Loucy (cell line): ENCODE data around the gene METRNL.

ENCODE experiments used
- H2AFZ ChIP-seq: fragments of 200-600 bp; sonication (generic); 2 replicates; pipeline ENCODE4 v1.6.0; 2016; ENCODE audit warnings: antibody characterized with exemption, mild to moderate bottlenecking, low read length, moderate library complexity
- H3F3A ChIP-seq: fragments of 200-600 bp; 2 replicates; pipeline ENCODE4 v1.6.0; 2016; ENCODE audit warnings: antibody characterized with exemption, low read depth, mild to moderate bottlenecking
- H3K27me3 ChIP-seq: fragments of 200-600 bp; sonication (generic); 2 replicates; pipeline ENCODE4 v1.6.1; 2014; ENCODE audit warnings: low read length, mild to moderate bottlenecking; ENCODE audit not compliant: insufficient read depth, poor library complexity, severe bottlenecking
- H3K36me3 ChIP-seq: fragments of 200-600 bp; sonication (generic); 2 replicates; pipeline ENCODE4 v1.6.1; 2016; ENCODE audit warnings: low read length; ENCODE audit not compliant: insufficient read depth
- H3K4me1 ChIP-seq: fragments of 200-600 bp; sonication (generic); 2 replicates; pipeline ENCODE4 v1.5.1; 2014; ENCODE audit warnings: low read length, mild to moderate bottlenecking; ENCODE audit not compliant: insufficient read depth, poor library complexity, severe bottlenecking
- H3K4me2 ChIP-seq: fragments of 200-600 bp; sonication (generic); 2 replicates; pipeline ENCODE4 v1.6.0; 2014; ENCODE audit warnings: antibody characterized with exemption, low read length, low read depth, mild to moderate bottlenecking; ENCODE audit not compliant: poor library complexity, severe bottlenecking
- H3K4me3 ChIP-seq: fragments of 200-600 bp; sonication (generic); 2 replicates; pipeline ENCODE4 v1.5.1; 2014; ENCODE audit warnings: low read length, mild to moderate bottlenecking, mixed read lengths; ENCODE audit not compliant: poor library complexity, severe bottlenecking
- H3K79me2 ChIP-seq: fragments of 200-600 bp; sonication (generic); 2 replicates; pipeline ENCODE4 v1.6.1; 2014; ENCODE audit warnings: low read length; ENCODE audit not compliant: insufficient read depth
- H3K9ac ChIP-seq: fragments of 200-600 bp; sonication (generic); 2 replicates; pipeline ENCODE4 v1.6.0; 2014; ENCODE audit warnings: mild to moderate bottlenecking, low read depth, low read length, moderate library complexity; ENCODE audit not compliant: poor library complexity, severe bottlenecking
- H3K9me2 ChIP-seq: fragments of 200-600 bp; sonication (generic); replicated peaks from 2 replicates; pipeline ENCODE4 v1.6.1; 2016; ENCODE audit warnings: low read depth, low read length, mixed read lengths
- H3K9me3 ChIP-seq: fragments of 200-600 bp; sonication (generic); 2 replicates; pipeline ENCODE4 v1.6.1; 2014; ENCODE audit warnings: mild to moderate bottlenecking, antibody characterized with exemption, low read length, low read depth; ENCODE audit not compliant: insufficient read depth
- H4K20me1 ChIP-seq: fragments of 200-600 bp; sonication (generic); 2 replicates; pipeline ENCODE4 v1.6.0; 2014; ENCODE audit warnings: antibody characterized with exemption, low read length, mild to moderate bottlenecking; ENCODE audit not compliant: insufficient read depth, poor library complexity, severe bottlenecking
- CTCF ChIP-seq: fragments of 200-600 bp; sonication (generic); conservative IDR thresholded peaks from 2 replicates; pipeline ENCODE4 v1.5.1; 2014; ENCODE audit warnings: mild to moderate bottlenecking, antibody characterized with exemption, low read length
- EZH2phosphoT487 ChIP-seq: fragments of 200-600 bp; IDR thresholded peaks from 2 replicates; pipeline ENCODE4 v1.6.1; 2018; ENCODE audit warnings: antibody characterized with exemption, mild to moderate bottlenecking, moderate library complexity, borderline replicate concordance

The METRNL gene

GRCh38 chr17:83082909-83083367 lies 3.5 kb downstream of the METRNL start:
- H3K4me1 ChIP-seq = peaks cover 38% of the 10 kb centered on the region
- H4K20me1 ChIP-seq = peaks cover 8% of the 10 kb centered on the region
- H3F3A ChIP-seq = peaks cover 8% of the 10 kb centered on the region; the same call in 1 of the 2 replicates
- H3K4me2 ChIP-seq = peak overlapping the region; percentile 56
- H3K9me3 ChIP-seq = no peaks in the 10 kb centered on the region
- H3K9me2 ChIP-seq = no peaks in the 10 kb centered on the region
- peak overlapping the region; percentile 20 for H3K9ac ChIP-seq
- no peak overlapping the region for H2AFZ ChIP-seq
- no peaks in the 10 kb centered on the region for H3K36me3 ChIP-seq
- H3K4me3 ChIP-seq = peak overlapping the region; percentile 25
- H3K27me3 ChIP-seq = no peaks in the 10 kb centered on the region
- TF ChIP-seq EZH2phosphoT487 (no peak), CTCF (no peak)
- H3K79me2 ChIP-seq = 0 out of 2 replicates have a peak, but pooled peaks cover 4% of the 10 kb centered on the region

- H3F3A ChIP-seq = peaks cover 8% of the 10 kb centered on the region; the same call in 1 of the 2 replicates
- peaks cover 38% of the 10 kb centered on the region for H3K4me1 ChIP-seq
- no peaks in the 10 kb centered on the region for H3K36me3 ChIP-seq
- peak overlapping the region; percentile 56 for H3K4me2 ChIP-seq
- no peak overlapping the region for H2AFZ ChIP-seq
- peak overlapping the region; percentile 25 for H3K4me3 ChIP-seq
- H4K20me1 ChIP-seq = peaks cover 8% of the 10 kb centered on the region
- H3K27me3 ChIP-seq = no peaks in the 10 kb centered on the region
- H3K9ac ChIP-seq = peak overlapping the region; percentile 20
- 0 out of 2 replicates have a peak, but pooled peaks cover 4% of the 10 kb centered on the region for H3K79me2 ChIP-seq
- no peaks in the 10 kb centered on the region for H3K9me2 ChIP-seq
- H3K9me3 ChIP-seq = no peaks in the 10 kb centered on the region
- TF ChIP-seq EZH2phosphoT487 (no peak), CTCF (no peak)
These were observed 4.2 kb downstream of the METRNL start for GRCh38 chr17:83083368-83084201.

- Histone ChIP-seq H2AFZ (no peak overlapping the region), H3K4me3 (peak overlapping the region; percentile 25), H3K79me2 (0 out of 2 replicates have a peak, but pooled peaks cover 4% of the 10 kb centered on the region), H3K4me2 (peak overlapping the region; percentile 56), H3K9ac (peak overlapping the region; percentile 20), H3F3A (peaks cover 8% of the 10 kb centered on the region; the same call in 1 of the 2 replicates), H3K27me3 (no peaks in the 10 kb centered on the region), H3K4me1 (peaks cover 38% of the 10 kb centered on the region), H3K9me3 (no peaks in the 10 kb centered on the region), H3K36me3 (no peaks in the 10 kb centered on the region), H3K9me2 (no peaks in the 10 kb centered on the region), H4K20me1 (peaks cover 8% of the 10 kb centered on the region)
- no peak for TF ChIP-seq CTCF
These were observed 4.8 kb downstream of the METRNL start for GRCh38 chr17:83084214-83084613.
